Measurements from ENCODE around the gene MYO5B. TPM values are rescaled to one million over a fixed set of nuclear protein-coding genes. Genes with fewer than 3 reads are reported as not detected.

Gene MYO5B
- polyA plus RNA-seq, 1 donor (not counting 4 experiments of a cell fraction or from before 2014, with no cell fraction given), result 6.8 TPM

- Histone ChIP-seq H3K4me3 (ENCODE audit: control insufficient read depth in 2 of 3, extremely low read depth in 1 of 3, insufficient read depth in 2 of 3, low read depth in 1 of 3, low read length in 3 of 3) (no peak overlapping the region), H3K4me1 (ENCODE audit: control insufficient read depth, extremely low read depth, insufficient read depth, low read length) (peaks cover 1% of the 10 kb centered on the region), H3K27me3 (ENCODE audit: control insufficient read depth, extremely low read depth, insufficient read depth, low read length) (peaks cover 5% of the 10 kb centered on the region), H3K9me3 (ENCODE audit: control insufficient read depth, low read depth, low read length) (no peaks in the 10 kb centered on the region), H3K36me3 (ENCODE audit: control insufficient read depth in 2 of 2, extremely low read depth in 1 of 2, insufficient read depth in 2 of 2, low read length in 2 of 2) (no peaks in the 10 kb centered on the region), H3K9me1 (ENCODE audit: control insufficient read depth, extremely low read depth, insufficient read depth, low read length) (no peaks in the 10 kb centered on the region), H3K9ac (ENCODE audit: control insufficient read depth, extremely low read depth, insufficient read depth, low read length) (no peak overlapping the region), H3K27ac (ENCODE audit: control insufficient read depth, insufficient read depth, low read length) (no peak overlapping the region), H3K4me2 (ENCODE audit: control insufficient read depth, extremely low read depth, insufficient read depth, low read depth, low read length) (no peak overlapping the region), H2AFZ (ENCODE audit: control insufficient read depth, low read length) (no peak overlapping the region), H4K20me1 (ENCODE audit: control insufficient read depth, extremely low read depth, insufficient read depth, low read length) (no peaks in the 10 kb centered on the region), H3K79me2 (ENCODE audit: control insufficient read depth, insufficient read depth, low read length) (no peaks in the 10 kb centered on the region)
- TF ChIP-seq, protein P1, sequence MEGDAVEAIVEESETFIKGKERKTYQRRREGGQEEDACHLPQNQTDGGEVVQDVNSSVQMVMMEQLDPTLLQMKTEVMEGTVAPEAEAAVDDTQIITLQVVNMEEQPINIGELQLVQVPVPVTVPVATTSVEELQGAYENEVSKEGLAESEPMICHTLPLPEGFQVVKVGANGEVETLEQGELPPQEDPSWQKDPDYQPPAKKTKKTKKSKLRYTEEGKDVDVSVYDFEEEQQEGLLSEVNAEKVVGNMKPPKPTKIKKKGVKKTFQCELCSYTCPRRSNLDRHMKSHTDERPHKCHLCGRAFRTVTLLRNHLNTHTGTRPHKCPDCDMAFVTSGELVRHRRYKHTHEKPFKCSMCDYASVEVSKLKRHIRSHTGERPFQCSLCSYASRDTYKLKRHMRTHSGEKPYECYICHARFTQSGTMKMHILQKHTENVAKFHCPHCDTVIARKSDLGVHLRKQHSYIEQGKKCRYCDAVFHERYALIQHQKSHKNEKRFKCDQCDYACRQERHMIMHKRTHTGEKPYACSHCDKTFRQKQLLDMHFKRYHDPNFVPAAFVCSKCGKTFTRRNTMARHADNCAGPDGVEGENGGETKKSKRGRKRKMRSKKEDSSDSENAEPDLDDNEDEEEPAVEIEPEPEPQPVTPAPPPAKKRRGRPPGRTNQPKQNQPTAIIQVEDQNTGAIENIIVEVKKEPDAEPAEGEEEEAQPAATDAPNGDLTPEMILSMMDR (optimal IDR thresholded peaks at IDR 0.05 in 1 of 3, IDR thresholded peaks at IDR 0.05 in 1 of 3, conservative IDR thresholded peaks at IDR 0.05 in 1 of 3; ENCODE audit: extremely low read depth in 1 of 3, insufficient read depth in 2 of 3, low read length in 3 of 3), result no peak
- TF ChIP-seq EZH2 (IDR thresholded peaks at IDR 0.05; ENCODE audit: low read length), result no peak
- DNase-seq (ENCODE audit: low read depth, low spot score), result no peak
- dilution Hi-C loops (cut with MboI; ENCODE audit: extremely low pct_ligation_motif_present, low sequenced_read_pairs), result no loop called here
- no peak for FAIRE-seq
Measured at GRCh38 chr18:50092245-50092805, 102.6 kb downstream of the MYO5B start.

DNA sequence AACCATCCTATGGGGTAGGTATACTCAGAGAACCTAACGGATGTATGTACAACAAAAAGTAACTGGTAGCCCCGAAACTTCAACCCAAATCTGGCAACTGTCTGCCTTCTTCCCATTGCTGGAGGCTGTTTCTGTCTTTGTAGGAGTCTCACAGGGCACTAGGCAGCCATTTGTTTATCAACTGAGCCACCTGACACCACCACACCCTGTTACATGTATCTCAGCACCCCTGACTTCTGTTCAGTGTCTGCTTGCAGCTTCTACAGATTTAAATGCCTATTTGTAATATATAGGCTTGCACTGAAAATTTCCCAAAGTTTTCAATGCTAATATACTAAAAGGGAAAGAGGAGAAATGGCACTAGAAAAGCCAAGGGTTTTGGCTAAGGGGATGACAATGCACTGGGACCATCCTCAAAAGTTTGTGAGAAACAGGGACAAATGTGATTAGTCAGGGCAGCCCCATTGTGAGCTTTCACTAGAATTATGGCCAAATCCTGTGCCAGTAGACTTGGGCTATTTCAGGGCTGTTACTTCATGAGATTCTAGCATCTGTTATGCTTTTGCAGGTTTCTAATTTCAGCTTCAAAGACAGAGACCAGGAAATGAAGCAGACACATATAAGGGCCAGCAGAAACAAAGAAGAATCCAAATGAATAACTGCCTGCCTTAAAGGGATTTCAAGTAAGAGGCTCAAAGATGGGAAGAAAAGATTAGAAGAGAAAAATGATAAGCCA lies 103.3 kb downstream of the MYO5B start:
- H3K4me2 ChIP-seq (ENCODE audit: control insufficient read depth, extremely low read depth, insufficient read depth, low read depth, low read length), result no peak overlapping the region
- DNase-seq (ENCODE audit: low read depth, low spot score), result no peak
- no peak overlapping the region for H3K27ac ChIP-seq (ENCODE audit: control insufficient read depth, insufficient read depth, low read length)
- dilution Hi-C loops (cut with MboI; ENCODE audit: extremely low pct_ligation_motif_present, low sequenced_read_pairs), result no loop called here
- H3K36me3 ChIP-seq (ENCODE audit: control insufficient read depth in 2 of 2, extremely low read depth in 1 of 2, insufficient read depth in 2 of 2, low read length in 2 of 2), result no peaks in the 10 kb centered on the region
- no peaks in the 10 kb centered on the region for H4K20me1 ChIP-seq (ENCODE audit: control insufficient read depth, extremely low read depth, insufficient read depth, low read length)
- no peaks in the 10 kb centered on the region for H3K4me1 ChIP-seq (ENCODE audit: control insufficient read depth, extremely low read depth, insufficient read depth, low read length)
- FAIRE-seq, result no peak
- no peak overlapping the region for H2AFZ ChIP-seq (ENCODE audit: control insufficient read depth, low read length)
- TF ChIP-seq EZH2 (IDR thresholded peaks at IDR 0.05; ENCODE audit: low read length), result no peak
- TF ChIP-seq, protein P1 (optimal IDR thresholded peaks at IDR 0.05 in 1 of 3, IDR thresholded peaks at IDR 0.05 in 1 of 3, conservative IDR thresholded peaks at IDR 0.05 in 1 of 3; ENCODE audit: extremely low read depth in 1 of 3, insufficient read depth in 2 of 3, low read length in 3 of 3), result no peak
- H3K79me2 ChIP-seq (ENCODE audit: control insufficient read depth, insufficient read depth, low read length), result no peaks in the 10 kb centered on the region
- no peaks in the 10 kb centered on the region for H3K9me3 ChIP-seq (ENCODE audit: control insufficient read depth, low read depth, low read length)
- H3K4me3 ChIP-seq (ENCODE audit: control insufficient read depth in 2 of 3, extremely low read depth in 1 of 3, insufficient read depth in 2 of 3, low read depth in 1 of 3, low read length in 3 of 3), result no peak overlapping the region
- H3K27me3 ChIP-seq (ENCODE audit: control insufficient read depth, extremely low read depth, insufficient read depth, low read length), result peaks cover 5% of the 10 kb centered on the region
- H3K9ac ChIP-seq (ENCODE audit: control insufficient read depth, extremely low read depth, insufficient read depth, low read length), result no peak overlapping the region
- H3K9me1 ChIP-seq (ENCODE audit: control insufficient read depth, extremely low read depth, insufficient read depth, low read length), result no peaks in the 10 kb centered on the region

All from keratinocyte (primary cell).